GM19455 (cell line): Measurements from ENCODE around the gene C1orf226.
"Not testable (repeated sequence)": the region's sequence is repeated elsewhere in the genome, so short reads cannot be mapped to it uniquely, and the experiment has no call there.

Experiments
- ATAC-seq: cut with Tn5 transposase; IDR thresholded peaks from one replicate; pipeline ENCODE4 v1.9.1; 2021; ENCODE audit not compliant: unreplicated experiment

The C1orf226 gene

GRCh38 chr1:162381383-162381782 is at the start of gene C1orf226:
C1orf226 (plus strand) TSS chr1:162381728; CDS start chr1:162381902, 174 bp downstream.
- no peak for ATAC-seq

DNA sequence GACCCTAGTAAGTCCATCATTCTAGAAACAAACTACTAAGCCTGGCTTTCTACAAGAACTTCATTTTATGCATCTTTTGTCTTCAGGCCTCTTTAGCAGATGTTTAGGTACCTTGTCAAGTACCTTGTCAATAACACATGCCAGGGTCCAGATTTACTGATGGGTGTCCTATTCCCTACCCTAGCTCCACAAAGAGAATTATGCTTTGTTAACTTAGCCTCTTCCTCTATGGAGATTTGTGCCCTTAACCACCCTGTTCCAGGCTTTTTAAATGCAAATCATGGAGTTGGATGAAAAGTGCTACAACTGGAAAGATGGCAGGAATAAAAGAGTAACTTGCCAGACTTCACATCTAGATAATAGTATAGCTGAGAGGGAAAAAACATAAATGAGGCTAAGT is 47.5 kb upstream of the C1orf226 start:
- ATAC-seq = no peak

DNA sequence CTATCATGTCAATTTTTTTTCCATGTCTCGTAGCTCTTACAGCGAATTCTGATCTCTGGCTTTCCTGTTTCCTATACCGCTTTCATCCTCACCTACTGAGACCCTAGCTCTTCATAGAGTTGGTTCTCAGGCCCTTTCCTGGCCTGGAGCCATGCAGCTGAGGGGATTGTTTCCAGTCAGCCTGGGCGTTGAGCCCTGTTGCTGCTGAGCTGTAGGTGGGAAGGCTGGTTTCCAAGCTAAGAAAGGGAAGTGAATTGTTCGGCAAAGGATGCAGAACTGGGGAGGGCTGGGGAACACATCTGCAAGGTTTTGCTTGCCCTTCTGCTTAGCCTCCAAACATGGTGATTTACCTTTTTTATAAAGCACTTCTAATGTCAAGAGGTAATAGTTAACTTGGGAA is 46.4 kb upstream of the C1orf226 start:
- ATAC-seq = no peak

DNA sequence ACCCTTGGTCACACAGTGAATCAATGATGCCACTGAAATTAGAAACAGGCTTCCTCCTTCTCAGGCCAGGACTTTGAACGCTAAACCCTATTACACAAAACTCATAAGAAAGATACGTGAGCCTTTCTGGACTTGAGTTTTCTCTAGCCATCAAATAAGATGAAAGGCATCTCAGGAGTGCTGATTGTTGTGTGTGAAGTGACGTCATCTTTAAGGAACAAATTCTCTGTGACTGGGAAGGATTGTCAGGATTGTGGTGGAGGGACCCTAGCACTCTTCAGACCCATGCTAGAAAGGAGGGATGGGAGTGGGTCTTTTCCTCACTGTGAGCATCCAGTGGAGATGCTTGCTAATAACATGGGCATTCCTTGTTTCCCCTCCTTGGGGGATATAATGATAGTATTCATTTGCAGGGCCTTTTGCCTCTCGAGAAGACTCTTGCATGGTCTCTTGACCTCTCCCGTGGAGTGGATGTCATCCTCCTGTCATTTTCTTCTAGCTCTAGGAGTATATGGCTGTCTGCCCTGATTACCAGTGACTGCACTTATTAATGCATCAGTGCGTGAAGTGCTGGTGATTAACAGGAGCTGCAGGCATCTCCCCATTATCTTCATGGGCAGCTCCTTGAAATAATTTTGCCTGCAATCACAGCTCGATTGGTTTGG is 44.8 kb upstream of the C1orf226 start:
- ATAC-seq = no peak

GRCh38 chr1:162342452-162342983 is 39.0 kb upstream of the C1orf226 start:
- no peak for ATAC-seq

DNA sequence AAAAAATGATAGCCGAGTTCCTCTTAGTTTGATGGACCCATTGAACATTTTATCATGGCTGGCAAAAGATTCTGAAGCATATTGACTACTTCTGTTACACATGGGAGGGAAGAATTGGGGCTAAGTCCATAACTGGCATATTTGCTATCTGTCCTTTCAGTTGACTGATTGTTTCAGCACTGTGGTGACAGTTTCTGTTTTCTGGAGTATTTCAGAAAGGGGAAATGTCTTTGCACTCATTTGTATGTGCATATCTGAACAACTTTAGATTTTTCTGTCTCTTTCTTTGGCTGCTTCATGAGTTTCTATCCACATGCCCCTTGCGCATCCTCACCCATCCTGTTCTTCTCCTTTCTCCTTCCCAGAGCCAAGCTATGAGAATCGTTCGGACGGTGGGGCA is 38.1 kb upstream of the C1orf226 start:
- ATAC-seq = no peak

DNA sequence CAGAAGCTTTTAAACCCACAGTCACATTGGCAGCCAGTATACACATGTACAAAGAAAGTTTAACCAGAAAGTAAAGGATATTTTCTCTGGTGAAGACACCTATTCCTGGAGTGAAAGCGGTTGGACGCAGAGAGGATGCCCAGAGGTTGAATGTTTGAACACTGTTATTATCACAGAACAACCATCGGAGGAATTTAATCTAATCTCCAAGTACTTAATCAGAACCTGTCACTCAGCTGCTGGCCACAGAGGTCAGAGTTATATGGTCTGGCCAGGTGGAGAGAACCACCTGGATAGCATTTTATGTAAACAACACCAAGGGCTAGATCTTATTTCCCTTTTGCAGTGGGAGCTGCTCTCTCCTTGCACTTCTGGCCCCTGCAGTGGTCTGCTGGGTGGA is 34.2 kb upstream of the C1orf226 start:
- no peak for ATAC-seq

GRCh38 chr1:162349635-162350330 is 31.7 kb upstream of the C1orf226 start:
- ATAC-seq = no peak

GRCh38 chr1:162351246-162351842 is 30.2 kb upstream of the C1orf226 start:
- no peak for ATAC-seq

DNA sequence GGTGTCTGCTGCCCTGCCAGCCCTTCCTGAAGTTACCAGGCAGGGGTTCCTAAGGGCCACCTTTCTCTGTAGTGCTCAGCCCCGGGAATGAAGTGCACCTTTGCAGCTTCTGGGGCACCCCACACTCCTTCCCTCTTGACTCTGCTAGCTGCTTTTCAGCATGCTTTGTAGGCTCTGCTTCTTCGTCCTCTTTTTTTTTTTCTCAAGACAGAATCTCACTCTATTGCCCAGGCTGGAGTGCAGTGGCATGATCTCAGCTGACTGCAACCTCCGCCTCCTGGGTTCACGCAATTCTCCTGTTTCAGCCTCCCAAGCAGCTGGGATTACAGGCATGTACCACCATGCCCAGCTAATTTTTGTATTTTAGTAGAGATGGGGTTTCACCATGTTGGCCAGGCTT is 29.7 kb upstream of the C1orf226 start:
- not testable (repeated sequence) for ATAC-seq

DNA sequence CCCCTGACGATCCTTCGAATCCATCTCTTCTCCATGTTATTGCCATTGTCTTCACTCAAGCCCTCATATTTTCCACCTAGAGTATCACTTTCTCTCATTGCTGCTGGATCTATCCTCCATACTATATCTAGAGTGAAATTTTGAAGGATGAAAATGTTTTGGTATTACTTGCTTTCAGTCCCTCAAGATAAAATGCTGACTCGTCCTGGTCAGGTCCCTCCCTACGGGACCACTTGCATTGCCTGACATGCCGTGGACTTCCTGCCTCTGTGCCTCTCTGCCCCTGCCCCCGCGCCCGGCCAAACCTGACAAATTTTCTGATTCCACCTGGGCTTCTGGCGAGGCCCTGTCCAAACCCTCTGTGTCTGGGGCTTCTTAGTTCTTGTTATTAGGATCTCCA is 28.4 kb upstream of the C1orf226 start:
- ATAC-seq = no peak

GRCh38 chr1:162353702-162354101 is 27.8 kb upstream of the C1orf226 start:
- no peak for ATAC-seq

- no peak for ATAC-seq
Observed at GRCh38 chr1:162357681-162358266, 23.8 kb upstream of the C1orf226 start.

DNA sequence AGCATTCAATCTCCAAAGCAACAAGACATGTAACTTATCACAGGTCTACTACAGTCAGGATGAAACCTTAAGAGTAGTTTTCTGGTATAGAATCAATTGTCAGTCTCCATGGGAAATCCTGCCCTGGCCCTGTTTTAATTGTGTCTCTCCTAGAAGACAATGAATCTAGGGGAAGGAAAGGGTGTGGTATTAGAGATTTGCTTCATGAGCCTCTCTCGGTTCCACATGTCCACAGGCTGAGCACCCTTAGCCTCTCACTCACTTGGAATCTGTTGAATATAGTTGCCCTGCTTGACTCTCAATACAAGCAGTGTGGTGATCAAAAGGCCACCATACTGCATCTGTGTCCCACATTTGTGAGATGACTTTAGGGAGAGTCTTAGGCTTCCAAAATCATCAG is 22.6 kb upstream of the C1orf226 start:
- no peak for ATAC-seq

DNA sequence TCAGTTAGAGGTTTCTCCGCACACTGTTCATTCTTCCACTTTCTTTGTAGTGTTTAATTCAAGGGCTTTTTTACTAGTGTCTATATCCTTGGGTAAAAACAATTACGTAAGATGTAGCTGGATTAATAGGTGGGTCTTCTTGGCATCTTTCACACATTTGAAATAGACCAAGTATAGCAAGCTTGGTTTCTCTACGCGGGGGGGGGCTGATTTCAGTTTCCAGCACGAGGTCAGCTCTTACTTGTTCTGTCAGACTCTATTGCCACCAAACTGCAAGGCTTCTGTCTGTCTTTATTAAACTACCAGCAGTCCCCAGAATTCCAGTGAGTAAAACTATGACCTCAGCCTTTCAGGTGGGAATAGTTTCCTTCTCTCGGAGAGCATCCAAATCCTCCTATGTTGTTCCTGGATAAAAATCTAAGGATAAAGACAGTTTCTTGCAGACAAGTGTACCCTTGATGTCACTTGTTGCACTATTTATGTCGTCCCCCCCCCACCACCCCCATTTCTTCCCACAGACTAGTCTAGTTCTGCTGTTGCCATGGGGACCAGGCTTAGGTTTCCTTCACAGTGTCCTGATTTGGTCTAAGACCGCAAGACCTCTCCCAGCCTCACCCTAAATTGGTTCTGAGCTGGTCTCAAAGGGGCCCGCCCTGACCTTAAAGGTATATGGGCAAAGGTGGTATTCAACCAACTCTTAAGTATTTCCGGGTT is 21.8 kb upstream of the C1orf226 start:
- ATAC-seq = no peak

DNA sequence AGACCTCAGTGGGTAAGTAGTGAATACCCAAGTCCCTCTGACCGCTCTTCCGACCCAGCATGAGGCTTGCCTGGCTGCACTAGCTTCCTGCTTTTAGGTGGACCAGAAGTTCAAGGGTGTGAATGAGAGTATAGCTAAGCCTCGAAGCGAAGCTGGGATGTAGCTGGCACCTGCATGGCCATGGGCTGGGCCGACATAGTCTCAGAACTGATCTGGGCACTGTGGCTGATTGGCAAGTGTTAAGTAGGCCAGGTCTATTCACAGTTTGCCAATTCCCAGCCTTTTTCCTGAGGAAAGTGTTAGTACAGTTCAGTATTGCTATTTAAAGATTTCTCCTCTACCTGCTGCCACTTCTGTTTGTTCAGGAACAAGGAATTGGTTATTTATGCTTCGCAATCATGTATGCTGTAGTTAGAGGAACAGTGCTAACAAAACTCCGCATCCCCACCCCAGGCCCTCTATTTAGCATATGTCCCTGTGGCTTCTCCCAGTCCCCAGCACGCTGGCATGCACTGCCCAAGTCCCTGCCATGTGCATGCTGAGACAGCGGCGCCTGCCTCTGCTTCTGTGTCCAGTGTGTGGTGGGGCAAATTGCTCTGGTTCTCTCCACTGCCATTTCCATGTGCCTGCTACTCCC is 21.2 kb upstream of the C1orf226 start:
- no peak for ATAC-seq

DNA sequence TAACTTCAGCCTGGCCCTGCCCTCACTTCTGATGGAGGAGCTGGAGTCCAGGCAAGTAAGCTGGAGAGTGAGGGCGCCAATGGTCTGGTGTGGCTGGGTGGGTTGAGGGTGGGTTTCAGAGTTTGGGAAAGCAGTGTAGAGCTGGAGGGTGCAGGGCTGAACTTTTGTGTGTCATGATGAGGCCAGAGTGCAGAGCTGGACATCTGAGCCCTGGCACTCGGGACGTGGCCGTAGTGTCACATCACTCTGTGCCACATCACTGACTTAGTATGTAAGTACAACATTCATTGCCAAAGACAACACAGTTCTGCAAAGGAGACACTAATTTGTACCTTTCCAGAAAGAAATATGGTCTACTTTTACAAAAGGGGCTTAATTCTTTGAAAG is 20.7 kb upstream of the C1orf226 start:
- ATAC-seq = no peak

- ATAC-seq = no peak
Observed at GRCh38 chr1:162361349-162361748, 20.2 kb upstream of the C1orf226 start.

GRCh38 chr1:162363823-162364222 is 17.7 kb upstream of the C1orf226 start:
- no peak for ATAC-seq

DNA sequence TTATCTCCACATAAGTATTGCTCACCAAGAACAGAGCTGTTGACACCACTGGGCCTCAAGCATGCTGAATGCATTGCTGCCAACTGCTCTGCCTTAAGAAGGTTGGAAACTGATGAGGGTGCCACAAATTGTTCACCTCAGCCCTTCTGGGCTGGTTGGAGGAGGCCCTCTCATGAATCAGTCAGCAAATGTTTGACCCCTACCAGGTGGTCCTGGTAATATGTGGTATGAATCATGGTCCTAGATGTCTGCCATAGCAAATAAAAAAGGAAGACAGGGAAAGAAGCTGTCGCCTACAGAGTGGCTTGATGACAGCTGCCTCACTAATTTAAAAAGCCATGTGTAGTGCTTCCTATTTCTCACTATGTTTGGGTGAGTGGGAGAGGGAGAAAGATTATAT is 17.0 kb upstream of the C1orf226 start:
- ATAC-seq = no peak
